Measurements from ENCODE around the gene C17orf113.

The C17orf113 gene

GRCh38 chr17:41989702-41990419 is 60.5 kb downstream of the C17orf113 start:
- Histone ChIP-seq H3K9me3 (ENCODE audit: insufficient read depth, low read depth, low read length) (no peaks in the 10 kb centered on the region), H3K27ac (ENCODE audit: low read depth, low read length) (no peak overlapping the region), H3K4me1 (ENCODE audit: insufficient read depth, low read length) (no peaks in the 10 kb centered on the region), H3K27me3 (ENCODE audit: insufficient read depth, low read length) (no peaks in the 10 kb centered on the region), H3K4me3 (ENCODE audit: low read length) (no peak overlapping the region), H3K9ac (ENCODE audit: low read depth, low read length) (no peak overlapping the region), H3K36me3 (ENCODE audit: insufficient read depth, low read length) (peaks cover 95% of the 10 kb centered on the region)
- WGBS: 89% methylated on average over 5 of the region's 5 CpGs

- H3K27ac ChIP-seq (ENCODE audit: low read depth, low read length): no peak overlapping the region
- H3K27me3 ChIP-seq (ENCODE audit: insufficient read depth, low read length): no peaks in the 10 kb centered on the region
- H3K9me3 ChIP-seq (ENCODE audit: insufficient read depth, low read depth, low read length): no peaks in the 10 kb centered on the region
- peaks cover 98% of the 10 kb centered on the region for H3K36me3 ChIP-seq (ENCODE audit: insufficient read depth, low read length)
- no peak overlapping the region for H3K9ac ChIP-seq (ENCODE audit: low read depth, low read length)
- 100% methylated on average over 2 of the region's 2 CpGs for whole genome bisulfite sequencing
- no peak overlapping the region for H3K4me3 ChIP-seq (ENCODE audit: low read length)
- no peaks in the 10 kb centered on the region for H3K4me1 ChIP-seq (ENCODE audit: insufficient read depth, low read length)
These were observed 62.0 kb downstream of the C17orf113 start for GRCh38 chr17:41988418-41988817.
